Measurements from ENCODE around the gene PIN1.

GRCh38 chr19:9868983-9869617 is 34.0 kb downstream of the PIN1 start:
- TF ChIP-seq POLR2A (IDR thresholded peaks at IDR 0.05; ENCODE audit: low read length), result no peak
- TF ChIP-seq GATA1 (IDR thresholded peaks at IDR 0.05; ENCODE audit: low read depth, low read length), result no peak
